GM19238 (cell line): Measurements from ENCODE around the gene PCDHA10.
"Not testable (repeated sequence)": the region's sequence is repeated elsewhere in the genome, so short reads cannot be mapped to it uniquely, and the experiment has no call there.

Source experiments
- DNase-seq: peaks from one replicate; pipeline ENCODE4 v3.0.0; 2011; ENCODE audit warnings: low spot score; ENCODE audit not compliant: insufficient read length

PCDHA10 gene

DNA sequence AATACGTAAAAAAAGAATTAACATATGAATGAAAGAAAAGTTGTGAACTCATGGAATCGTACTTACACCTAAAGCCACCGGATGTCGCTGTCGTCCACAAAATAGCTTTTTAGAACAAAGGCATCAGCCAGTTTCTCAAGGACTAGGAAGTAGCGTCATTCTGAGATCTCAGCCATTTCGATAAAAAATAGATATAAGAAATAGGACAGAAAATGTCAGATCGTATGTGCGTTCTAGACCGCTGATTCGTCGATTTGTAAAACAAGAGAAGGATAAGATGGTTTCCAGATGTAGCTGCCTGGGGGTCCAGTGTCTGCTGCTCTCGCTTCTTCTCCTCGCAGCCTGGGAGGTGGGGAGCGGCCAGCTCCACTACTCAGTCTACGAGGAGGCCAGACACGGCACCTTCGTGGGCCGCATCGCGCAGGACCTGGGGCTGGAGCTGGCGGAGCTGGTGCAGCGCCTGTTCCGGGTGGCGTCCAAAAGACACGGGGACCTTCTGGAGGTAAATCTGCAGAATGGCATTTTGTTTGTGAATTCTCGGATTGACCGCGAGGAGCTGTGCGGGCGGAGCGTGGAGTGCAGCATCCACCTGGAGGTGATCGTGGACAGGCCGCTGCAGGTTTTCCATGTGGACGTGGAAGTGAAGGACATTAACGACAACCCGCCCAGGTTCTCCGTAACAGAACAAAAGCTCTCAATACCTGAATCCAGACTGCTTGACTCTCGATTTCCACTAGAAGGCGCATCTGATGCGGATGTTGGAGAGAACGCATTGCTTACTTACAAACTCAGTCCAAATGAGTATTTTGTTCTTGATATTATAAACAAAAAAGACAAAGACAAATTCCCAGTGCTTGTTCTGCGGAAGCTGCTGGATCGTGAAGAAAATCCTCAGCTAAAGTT lies at the start of gene PCDHA10:
TSS of gene PCDHA10 (plus strand) at position 126 of the 903 bp plus-strand sequence. CDS start at position 278, 152 bp downstream.
- DNase-seq, result no peak

- DNase-seq, result no peak
These were observed 48.6 kb upstream of the PCDHA10 start, which contains the start of gene PCDHA4 for GRCh38 chr5:140806834-140807775. Gene PCDHA4 (plus strand): TSS chr5:140807068.

DNA sequence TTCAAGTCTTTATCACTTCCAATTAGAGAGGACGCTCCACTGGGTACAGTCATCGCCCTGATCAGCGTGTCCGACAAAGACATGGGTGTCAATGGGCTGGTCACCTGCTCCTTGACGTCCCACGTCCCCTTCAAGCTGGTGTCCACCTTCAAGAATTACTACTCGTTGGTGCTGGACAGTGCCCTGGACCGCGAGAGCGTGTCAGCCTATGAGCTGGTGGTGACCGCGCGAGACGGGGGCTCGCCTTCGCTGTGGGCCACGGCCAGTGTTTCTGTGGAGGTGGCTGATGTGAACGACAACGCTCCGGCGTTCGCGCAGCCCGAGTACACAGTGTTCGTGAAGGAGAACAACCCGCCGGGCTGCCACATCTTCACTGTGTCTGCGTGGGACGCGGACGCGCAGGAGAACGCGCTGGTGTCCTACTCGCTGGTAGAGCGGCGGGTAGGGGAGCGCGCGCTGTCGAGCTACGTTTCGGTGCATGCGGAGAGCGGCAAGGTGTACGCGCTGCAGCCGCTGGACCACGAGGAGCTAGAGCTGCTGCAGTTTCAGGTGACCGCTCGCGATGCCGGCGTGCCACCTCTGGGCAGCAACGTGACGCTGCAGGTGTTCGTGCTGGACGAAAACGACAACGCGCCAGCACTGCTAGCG lies 47.3 kb upstream of the PCDHA10 start:
- DNase-seq, result not testable (repeated sequence)

- DNase-seq, result no peak
These were observed 46.8 kb upstream of the PCDHA10 start for GRCh38 chr5:140808889-140809291.

DNA sequence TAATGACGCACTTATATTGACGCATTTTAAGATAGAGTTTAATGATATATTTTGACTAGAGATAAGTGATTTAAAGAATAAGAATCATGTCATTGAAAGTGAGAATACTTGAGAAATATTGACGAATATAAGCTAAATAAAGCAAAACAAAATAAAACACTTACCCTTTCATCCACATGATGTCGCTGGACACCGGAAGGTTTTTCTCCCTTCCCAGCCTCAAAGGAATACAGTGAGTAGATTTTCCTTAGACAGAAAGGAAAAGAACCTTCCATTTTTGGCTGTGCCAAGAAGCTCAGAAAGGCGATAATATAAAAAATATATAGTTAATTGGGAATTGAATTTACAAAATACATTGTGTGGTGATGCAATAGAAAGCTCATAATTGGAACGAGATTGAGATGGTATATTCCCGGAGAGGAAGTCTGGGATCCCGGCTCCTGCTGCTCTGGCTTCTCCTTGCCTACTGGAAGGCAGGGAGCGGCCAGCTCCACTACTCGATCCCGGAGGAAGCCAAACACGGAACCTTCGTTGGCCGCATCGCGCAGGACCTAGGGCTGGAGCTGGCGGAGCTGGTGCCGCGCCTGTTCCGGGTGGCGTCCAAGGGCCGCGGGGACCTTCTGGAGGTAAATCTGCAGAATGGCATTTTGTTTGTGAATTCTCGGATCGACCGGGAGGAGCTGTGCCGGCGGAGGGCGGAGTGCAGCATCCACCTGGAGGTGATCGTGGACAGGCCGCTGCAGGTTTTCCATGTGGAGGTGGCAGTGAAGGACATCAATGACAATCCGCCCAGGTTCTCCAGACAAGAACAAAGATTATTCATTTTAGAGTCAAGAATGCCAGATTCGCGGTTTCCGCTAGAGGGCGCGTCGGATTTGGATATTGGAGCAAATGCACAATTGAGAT lies 34.1 kb upstream of the PCDHA10 start, which contains the start of gene PCDHA5:
TSS of gene PCDHA5 (plus strand) at position 239 of the 906 bp plus-strand sequence.
- no peak for DNase-seq

DNA sequence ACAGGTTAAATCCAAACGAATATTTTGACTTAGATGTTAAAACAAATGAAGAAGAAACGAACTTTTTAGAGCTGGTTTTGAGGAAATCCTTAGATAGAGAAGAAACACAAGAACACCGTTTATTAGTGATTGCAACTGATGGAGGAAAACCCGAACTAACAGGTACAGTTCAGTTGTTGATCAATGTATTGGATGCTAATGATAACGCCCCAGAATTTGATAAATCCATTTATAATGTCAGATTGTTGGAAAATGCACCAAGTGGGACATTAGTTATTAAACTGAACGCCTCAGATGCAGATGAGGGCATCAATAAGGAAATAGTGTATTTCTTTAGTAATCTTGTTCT lies 33.4 kb upstream of the PCDHA10 start:
- DNase-seq, result no peak

- not testable (repeated sequence) for DNase-seq
These were observed 32.7 kb upstream of the PCDHA10 start for GRCh38 chr5:140822969-140823368.

DNA sequence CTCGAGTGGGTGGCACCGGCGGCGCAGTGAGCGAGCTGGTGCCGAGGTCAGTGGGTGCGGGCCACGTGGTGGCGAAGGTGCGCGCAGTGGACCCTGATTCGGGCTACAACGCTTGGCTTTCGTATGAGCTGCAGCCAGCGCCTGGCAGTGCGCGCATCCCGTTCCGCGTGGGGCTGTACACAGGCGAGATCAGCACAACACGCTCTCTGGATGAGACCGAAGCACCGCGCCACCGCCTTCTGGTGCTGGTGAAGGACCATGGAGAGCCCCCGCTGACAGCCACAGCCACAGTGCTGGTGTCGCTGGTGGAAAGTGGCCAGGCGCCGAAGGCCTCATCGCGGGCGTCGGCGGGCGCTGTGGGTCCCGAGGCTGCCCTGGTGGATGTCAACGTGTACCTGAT lies 32.2 kb upstream of the PCDHA10 start:
- DNase-seq, result no peak

DNA sequence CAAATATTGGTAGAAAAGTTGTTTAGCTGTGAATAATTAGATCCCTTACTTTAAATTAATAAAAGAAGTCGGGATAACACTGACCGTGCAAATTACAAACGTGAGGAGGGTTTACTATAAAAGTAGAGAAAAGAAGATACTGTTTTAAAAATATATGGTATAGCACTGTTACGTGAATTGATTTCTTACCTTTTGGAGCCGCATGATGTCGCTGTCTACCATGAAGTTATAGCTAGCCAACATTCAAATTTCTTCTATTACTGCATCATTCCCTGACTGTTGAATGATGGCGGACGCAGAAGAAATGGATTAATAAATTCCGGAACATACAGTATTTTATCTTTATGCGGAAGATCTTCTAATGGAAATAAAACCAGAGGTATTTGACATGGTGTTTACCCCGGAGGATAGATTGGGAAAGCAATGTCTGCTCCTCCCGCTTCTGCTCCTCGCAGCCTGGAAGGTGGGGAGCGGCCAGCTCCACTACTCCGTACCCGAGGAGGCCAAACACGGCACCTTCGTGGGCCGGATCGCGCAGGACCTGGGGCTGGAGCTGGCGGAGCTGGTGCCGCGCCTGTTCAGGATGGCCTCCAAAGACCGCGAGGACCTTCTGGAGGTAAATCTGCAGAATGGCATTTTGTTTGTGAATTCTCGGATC lies 27.9 kb upstream of the PCDHA10 start, which contains the start of gene PCDHA6:
TSS of gene PCDHA6 (plus strand) at position 257 of the 658 bp plus-strand sequence. CDS start at position 389, 132 bp downstream.
- DNase-seq, result no peak

DNA sequence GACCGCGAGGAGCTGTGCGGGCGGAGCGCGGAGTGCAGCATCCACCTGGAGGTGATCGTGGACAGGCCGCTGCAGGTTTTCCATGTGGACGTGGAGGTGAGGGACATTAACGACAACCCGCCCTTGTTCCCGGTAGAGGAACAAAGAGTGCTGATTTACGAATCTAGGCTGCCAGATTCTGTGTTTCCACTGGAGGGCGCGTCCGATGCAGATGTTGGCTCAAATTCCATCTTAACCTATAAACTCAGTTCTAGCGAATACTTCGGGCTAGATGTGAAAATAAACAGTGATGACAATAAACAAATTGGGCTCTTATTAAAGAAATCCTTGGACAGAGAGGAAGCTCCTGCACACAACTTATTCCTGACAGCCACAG lies 27.3 kb upstream of the PCDHA10 start:
- no peak for DNase-seq

DNA sequence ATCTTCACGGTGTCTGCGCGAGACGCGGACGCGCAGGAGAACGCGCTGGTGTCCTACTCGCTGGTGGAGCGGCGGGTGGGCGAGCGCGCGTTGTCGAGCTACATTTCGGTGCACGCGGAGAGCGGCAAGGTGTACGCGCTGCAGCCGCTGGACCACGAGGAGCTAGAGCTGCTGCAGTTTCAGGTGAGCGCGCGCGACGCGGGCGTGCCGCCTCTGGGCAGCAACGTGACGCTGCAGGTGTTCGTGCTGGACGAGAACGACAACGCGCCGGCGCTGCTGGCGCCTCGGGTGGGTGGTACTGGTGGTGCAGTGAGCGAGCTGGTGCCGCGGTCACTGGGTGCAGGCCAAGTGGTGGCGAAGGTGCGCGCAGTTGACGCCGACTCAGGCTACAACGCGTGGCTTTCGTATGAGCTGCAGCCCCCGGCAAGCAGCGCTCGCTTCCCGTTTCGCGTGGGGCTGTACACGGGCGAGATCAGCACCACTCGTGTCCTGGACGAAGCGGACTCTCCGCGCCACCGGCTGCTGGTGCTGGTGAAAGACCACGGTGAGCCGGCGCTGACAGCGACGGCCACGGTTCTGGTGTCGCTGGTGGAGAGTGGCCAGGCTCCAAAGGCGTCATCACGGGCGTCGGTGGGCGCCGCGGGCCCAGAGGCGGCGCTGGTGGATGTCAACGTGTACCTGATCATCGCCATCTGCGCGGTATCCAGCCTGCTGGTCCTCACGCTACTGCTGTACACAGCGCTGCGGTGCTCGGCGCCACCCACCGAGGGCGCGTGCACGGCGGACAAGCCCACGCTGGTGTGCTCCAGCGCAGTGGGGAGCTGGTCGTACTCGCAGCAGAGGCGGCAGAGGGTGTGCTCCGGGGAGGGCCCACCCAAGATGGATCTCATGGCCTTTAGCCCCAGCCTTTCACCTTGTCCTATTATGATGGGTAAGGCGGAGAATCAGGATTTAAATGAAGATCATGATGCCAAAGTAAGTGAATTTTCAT lies 25.9 kb upstream of the PCDHA10 start:
- not testable (repeated sequence) for DNase-seq

DNA sequence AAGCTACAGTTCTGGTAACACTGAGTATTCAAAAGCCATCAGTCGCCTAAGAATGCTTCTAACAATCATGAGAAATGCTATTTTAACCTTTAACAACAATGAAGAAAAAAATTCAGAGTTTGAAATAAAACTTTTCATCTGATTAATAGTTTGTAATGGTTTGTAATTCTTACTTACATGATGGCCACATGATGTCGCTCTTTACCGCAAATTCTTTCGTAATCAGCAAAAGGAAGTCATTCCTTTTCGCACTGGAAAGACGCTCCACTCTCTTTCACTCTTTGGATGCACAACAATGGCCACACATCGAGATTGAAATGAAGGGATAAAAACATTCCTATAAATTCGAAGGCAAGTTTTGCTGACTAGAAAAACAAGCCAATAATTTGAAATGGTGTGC lies 21.7 kb upstream of the PCDHA10 start, which contains the start of gene PCDHA7:
TSS of gene PCDHA7 (plus strand) at position 277 of the 400 bp plus-strand sequence. CDS start at position 392, 115 bp downstream.
- DNase-seq, result no peak

DNA sequence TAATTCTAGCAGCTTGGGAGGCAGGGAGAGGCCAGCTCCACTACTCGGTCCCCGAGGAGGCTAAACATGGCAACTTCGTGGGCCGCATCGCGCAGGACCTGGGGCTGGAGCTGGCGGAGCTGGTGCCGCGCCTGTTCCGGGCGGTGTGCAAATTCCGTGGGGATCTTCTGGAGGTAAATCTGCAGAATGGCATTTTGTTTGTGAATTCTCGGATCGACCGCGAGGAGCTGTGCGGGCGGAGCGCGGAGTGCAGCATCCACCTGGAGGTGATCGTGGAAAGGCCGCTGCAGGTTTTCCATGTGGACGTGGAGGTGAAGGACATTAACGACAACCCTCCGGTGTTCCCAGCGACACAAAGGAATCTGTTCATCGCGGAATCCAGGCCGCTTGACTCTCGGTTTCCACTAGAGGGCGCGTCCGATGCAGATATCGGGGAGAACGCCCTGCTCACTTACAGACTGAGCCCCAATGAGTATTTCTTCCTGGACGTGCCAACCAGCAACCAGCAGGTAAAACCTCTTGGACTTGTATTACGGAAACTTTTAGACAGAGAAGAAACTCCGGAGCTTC lies 21.2 kb upstream of the PCDHA10 start:
- DNase-seq, result not testable (repeated sequence)

DNA sequence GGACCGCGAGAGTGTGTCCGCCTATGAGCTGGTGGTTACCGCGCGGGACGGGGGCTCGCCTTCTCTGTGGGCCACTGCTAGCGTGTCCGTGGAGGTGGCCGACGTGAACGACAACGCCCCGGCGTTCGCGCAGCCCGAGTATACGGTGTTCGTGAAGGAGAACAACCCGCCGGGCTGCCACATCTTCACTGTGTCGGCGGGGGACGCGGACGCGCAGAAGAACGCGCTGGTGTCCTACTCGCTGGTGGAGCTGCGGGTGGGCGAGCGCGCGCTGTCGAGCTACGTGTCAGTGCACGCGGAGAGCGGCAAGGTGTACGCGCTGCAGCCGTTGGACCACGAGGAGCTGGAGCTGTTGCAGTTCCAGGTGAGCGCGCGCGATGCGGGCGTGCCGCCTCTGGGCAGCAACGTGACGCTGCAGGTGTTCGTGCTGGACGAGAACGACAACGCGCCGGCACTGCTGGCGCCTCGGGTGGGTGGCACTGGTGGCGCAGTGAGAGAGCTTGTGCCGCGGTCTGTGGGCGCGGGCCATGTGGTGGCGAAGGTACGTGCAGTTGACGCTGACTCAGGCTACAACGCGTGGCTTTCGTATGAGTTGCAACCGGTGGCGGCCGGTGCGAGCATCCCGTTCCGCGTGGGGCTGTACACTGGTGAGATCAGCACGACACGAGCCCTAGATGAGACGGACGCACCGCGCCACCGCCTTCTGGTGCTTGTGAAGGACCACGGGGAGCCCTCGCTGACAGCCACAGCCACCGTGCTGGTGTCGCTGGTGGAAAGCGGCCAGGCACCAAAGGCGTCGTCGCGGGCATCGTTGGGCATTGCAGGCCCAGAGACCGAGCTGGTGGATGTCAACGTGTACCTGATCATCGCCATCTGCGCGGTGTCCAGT lies 19.8 kb upstream of the PCDHA10 start:
- DNase-seq, result no peak

- no peak for DNase-seq
These were observed 14.4 kb upstream of the PCDHA10 start, which contains the start of gene PCDHA8 for GRCh38 chr5:140840978-140841962. Gene PCDHA8 (plus strand): TSS chr5:140841187. CDS start chr5:140841322, 135 bp downstream.
